Measurements from ENCODE around the gene ASB14. TPM values are rescaled to one million over a fixed set of nuclear protein-coding genes. Genes with fewer than 3 reads are reported as not detected.

ASB14 gene
- total and polyA plus RNA-seq, 4 donors: 0.06 to 1.4 (median 0.43) TPM

DNA sequence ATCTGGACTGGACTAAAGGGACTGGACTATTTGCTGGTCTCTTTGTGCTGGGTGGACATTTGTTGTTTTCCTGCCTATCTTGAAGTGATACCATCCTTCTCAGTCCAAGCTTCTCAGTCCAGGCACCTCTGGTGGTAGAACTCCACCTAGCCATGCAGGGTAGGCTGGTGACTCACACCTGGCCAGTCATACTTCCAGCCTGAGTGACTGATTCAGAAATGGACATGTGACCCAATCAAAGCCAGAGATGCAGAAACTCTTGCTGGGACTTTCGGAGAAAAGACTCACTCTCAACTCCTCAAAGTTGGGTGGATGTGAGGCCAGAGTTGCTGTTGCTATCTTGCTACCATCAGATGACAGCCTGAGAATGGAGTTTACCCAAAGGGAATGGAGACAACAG lies 5.6 kb upstream of the ASB14 start:
- Histone ChIP-seq H3K9me3 (ENCODE audit: control insufficient read depth in 4 of 4, insufficient read depth in 3 of 4, low read length in 3 of 4) (no peaks in the 10 kb centered on the region), H3K4me1 (ENCODE audit: control insufficient read depth in 5 of 5, insufficient read depth in 5 of 5, low read length in 5 of 5) (no peaks in the 10 kb centered on the region), H3K9ac (ENCODE audit: insufficient read depth in 1 of 2, low read length in 2 of 2) (no peak overlapping the region), H3K4me3 (no peak overlapping the region), H3K27ac (ENCODE audit: low read depth in 1 of 2, low read length in 1 of 2) (no peak overlapping the region), H3K27me3 (ENCODE audit: control insufficient read depth in 3 of 3, insufficient read depth in 3 of 3, low read length in 2 of 3) (no peaks in the 10 kb centered on the region), H3K36me3 (ENCODE audit: control insufficient read depth in 4 of 4, insufficient read depth in 4 of 4, low read length in 4 of 4) (no peaks in the 10 kb centered on the region)
- TF ChIP-seq CTCF (IDR thresholded peaks at IDR 0.05; ENCODE audit: control extremely low read depth, extremely low read depth): no peak
- ATAC-seq (ENCODE audit: insufficient read depth, low FRiP score) (no peak), DNase-seq (no peak)
- WGBS, 2 donors: 90 to 100% methylated on average over 1 of the region's 1 CpG

GRCh38 chr3:57292897-57293526 lies 527 bp upstream of the ASB14 start:
- H3K27me3 ChIP-seq (ENCODE audit: control insufficient read depth in 3 of 3, insufficient read depth in 3 of 3, low read length in 2 of 3): no peaks in the 10 kb centered on the region
- H3K4me1 ChIP-seq (ENCODE audit: control insufficient read depth in 5 of 5, insufficient read depth in 5 of 5, low read length in 5 of 5): peaks cover 0 to 2% (median 0%) of the 10 kb centered on the region in 5 donors
- WGBS, 2 donors: 95 to 97% methylated on average over 4 of the region's 4 CpGs
- no peaks in the 10 kb centered on the region for H3K36me3 ChIP-seq (ENCODE audit: control insufficient read depth in 4 of 4, insufficient read depth in 4 of 4, low read length in 4 of 4)
- peak overlapping the region in 1 of 2 donors; percentile 45 for H3K27ac ChIP-seq (ENCODE audit: low read depth in 1 of 2, low read length in 1 of 2)
- no peak overlapping the region for H3K9ac ChIP-seq (ENCODE audit: insufficient read depth in 1 of 2, low read length in 2 of 2)
- no peak for TF ChIP-seq CTCF (IDR thresholded peaks at IDR 0.05; ENCODE audit: control extremely low read depth, extremely low read depth)
- no peak for ATAC-seq (ENCODE audit: insufficient read depth, low FRiP score)
- no peak for DNase-seq
- no peaks in the 10 kb centered on the region for H3K9me3 ChIP-seq (ENCODE audit: control insufficient read depth in 4 of 4, insufficient read depth in 3 of 4, low read length in 3 of 4)
- no peak overlapping the region for H3K4me3 ChIP-seq

DNA sequence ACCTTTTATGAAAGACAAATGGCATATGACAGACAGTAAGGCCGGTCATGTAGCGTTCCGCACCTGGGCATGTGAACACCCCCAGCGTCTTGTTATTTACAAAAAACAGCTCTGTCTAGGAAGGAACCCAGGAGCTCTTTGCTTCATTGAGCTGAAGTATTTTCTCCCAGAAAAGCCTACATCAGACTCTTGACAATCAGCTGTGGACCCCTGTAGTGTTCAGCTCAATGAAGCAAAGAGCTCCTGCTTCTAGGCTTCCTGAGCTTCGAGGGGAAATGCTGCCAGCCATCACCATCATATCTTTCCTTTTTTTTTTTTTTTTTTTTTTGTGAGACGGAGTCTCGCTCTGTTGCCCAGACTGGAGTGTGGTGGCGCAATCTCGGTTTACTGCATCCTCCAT lies 4.1 kb downstream of the ASB14 start:
- Histone ChIP-seq H3K9me3 (ENCODE audit: control insufficient read depth in 4 of 4, insufficient read depth in 3 of 4, low read length in 3 of 4) (no peaks in the 10 kb centered on the region), H3K4me3 (no peak overlapping the region), H3K27ac (ENCODE audit: low read depth in 1 of 2, low read length in 1 of 2) (no peak overlapping the region), H3K27me3 (ENCODE audit: control insufficient read depth in 3 of 3, insufficient read depth in 3 of 3, low read length in 2 of 3) (no peaks in the 10 kb centered on the region), H3K36me3 (ENCODE audit: control insufficient read depth in 4 of 4, insufficient read depth in 4 of 4, low read length in 4 of 4) (no peaks in the 10 kb centered on the region), H3K9ac (ENCODE audit: insufficient read depth in 1 of 2, low read length in 2 of 2) (no peak overlapping the region), H3K4me1 (ENCODE audit: control insufficient read depth in 5 of 5, insufficient read depth in 5 of 5, low read length in 5 of 5) (peaks cover 0 to 2% (median 0%) of the 10 kb centered on the region in 5 donors)
- no peak for TF ChIP-seq CTCF (IDR thresholded peaks at IDR 0.05; ENCODE audit: control extremely low read depth, extremely low read depth)
- ATAC-seq (ENCODE audit: insufficient read depth, low FRiP score): no peak
- no peak for DNase-seq
- WGBS, 2 donors: 88% methylated on average over 9 of the region's 9 CpGs

GRCh38 chr3:57287205-57287604 lies 5.3 kb downstream of the ASB14 start:
- no peak overlapping the region for H3K27ac ChIP-seq (ENCODE audit: low read depth in 1 of 2, low read length in 1 of 2)
- H3K9me3 ChIP-seq (ENCODE audit: control insufficient read depth in 4 of 4, insufficient read depth in 3 of 4, low read length in 3 of 4): no peaks in the 10 kb centered on the region
- no peak for DNase-seq
- no peak overlapping the region for H3K9ac ChIP-seq (ENCODE audit: insufficient read depth in 1 of 2, low read length in 2 of 2)
- no peak for ATAC-seq (ENCODE audit: insufficient read depth, low FRiP score)
- no peaks in the 10 kb centered on the region for H3K27me3 ChIP-seq (ENCODE audit: control insufficient read depth in 3 of 3, insufficient read depth in 3 of 3, low read length in 2 of 3)
- 56 to 74% methylated on average over 2 of the region's 2 CpGs for WGBS, 2 donors
- H3K36me3 ChIP-seq (ENCODE audit: control insufficient read depth in 4 of 4, insufficient read depth in 4 of 4, low read length in 4 of 4): peaks cover 0 to 2% (median 0%) of the 10 kb centered on the region in 4 donors
- no peak overlapping the region for H3K4me3 ChIP-seq
- H3K4me1 ChIP-seq (ENCODE audit: control insufficient read depth in 5 of 5, insufficient read depth in 5 of 5, low read length in 5 of 5): peaks cover 0 to 4% (median 0%) of the 10 kb centered on the region in 5 donors
- no peak for TF ChIP-seq CTCF (IDR thresholded peaks at IDR 0.05; ENCODE audit: control extremely low read depth, extremely low read depth)
